Subcutaneous abdominal adipose tissue (tissue), 5 donors: ENCODE results near the gene PAQR3.
"Not testable (repeated sequence)": the region's sequence is repeated elsewhere in the genome, so short reads cannot be mapped to it uniquely, and the experiment has no call there.

ENCODE experiments used
- H3K27ac ChIP-seq: one replicate; pipeline ENCODE4 v1.7.0; 2013; ENCODE audit warnings: low read depth, mild to moderate bottlenecking, inconsistent platforms, low read length, moderate library complexity
- H3K27me3 ChIP-seq, 5 donors: one replicate each; pipeline ENCODE4 v1.7.0; 2013; ENCODE audit warnings: low read length in 5 of 5, inconsistent platforms in 1 of 5; ENCODE audit not compliant: control insufficient read depth in 5 of 5, insufficient read depth in 4 of 5
- H3K36me3 ChIP-seq, 5 donors: one replicate each; pipeline ENCODE4 v1.7.0; 2013; ENCODE audit warnings: low read length in 5 of 5; ENCODE audit not compliant: control insufficient read depth in 5 of 5, insufficient read depth in 5 of 5
- H3K4me1 ChIP-seq, 5 donors: one replicate each; pipeline ENCODE4 v1.7.0; 2013; ENCODE audit warnings: low read length in 5 of 5, mild to moderate bottlenecking in 3 of 5, moderate library complexity in 1 of 5; ENCODE audit not compliant: control insufficient read depth in 5 of 5, insufficient read depth in 5 of 5
- H3K4me3 ChIP-seq, 5 donors: one replicate each; pipeline ENCODE4 v1.7.0; 2013; ENCODE audit warnings: low read length in 5 of 5, low read depth in 1 of 5
- H3K9ac ChIP-seq, 5 donors: one replicate each; pipeline ENCODE4 v1.7.0; 2013; ENCODE audit warnings: low read length in 5 of 5, mild to moderate bottlenecking in 4 of 5, moderate library complexity in 3 of 5
- H3K9me3 ChIP-seq, 5 donors: one replicate each; pipeline ENCODE4 v1.7.0; 2013; ENCODE audit warnings: low read length in 5 of 5; ENCODE audit not compliant: control insufficient read depth in 5 of 5
- donor health status: healthy.
- donor health status: healthy.
- donor health status: healthy.
- donor health status: healthy.
- donor health status: healthy.

The PAQR3 gene

DNA sequence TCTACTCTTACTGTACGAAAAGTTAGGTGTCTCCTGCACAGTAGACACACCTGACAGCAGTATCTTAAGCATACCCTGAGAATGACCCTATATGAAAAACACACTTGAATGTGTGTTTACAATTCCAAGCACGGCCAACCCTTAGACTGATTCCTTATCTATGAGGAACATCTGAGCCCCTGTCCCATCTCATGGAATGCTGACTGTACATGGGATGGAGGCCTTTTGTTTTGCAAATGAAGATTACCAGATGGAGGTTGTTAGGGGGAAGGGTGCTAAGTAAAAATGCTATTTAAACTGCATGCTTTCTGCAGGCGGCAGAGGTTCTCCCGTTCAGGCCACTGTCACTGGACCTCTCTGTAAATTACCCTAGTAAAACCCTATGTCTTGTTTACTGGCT, 2.2 kb downstream of the PAQR3 start:
- no peak overlapping the region for H3K9ac ChIP-seq
- no peaks in the 10 kb centered on the region for H3K9me3 ChIP-seq
- H3K27me3 ChIP-seq = no peaks in the 10 kb centered on the region
- peaks cover 0 to 20% (median 17%) of the 10 kb centered on the region in 5 donors for H3K4me1 ChIP-seq
- no peak overlapping the region for H3K27ac ChIP-seq
- H3K4me3 ChIP-seq = no peak overlapping the region
- H3K36me3 ChIP-seq = peaks cover 0 to 2% (median 0%) of the 10 kb centered on the region in 5 donors

DNA sequence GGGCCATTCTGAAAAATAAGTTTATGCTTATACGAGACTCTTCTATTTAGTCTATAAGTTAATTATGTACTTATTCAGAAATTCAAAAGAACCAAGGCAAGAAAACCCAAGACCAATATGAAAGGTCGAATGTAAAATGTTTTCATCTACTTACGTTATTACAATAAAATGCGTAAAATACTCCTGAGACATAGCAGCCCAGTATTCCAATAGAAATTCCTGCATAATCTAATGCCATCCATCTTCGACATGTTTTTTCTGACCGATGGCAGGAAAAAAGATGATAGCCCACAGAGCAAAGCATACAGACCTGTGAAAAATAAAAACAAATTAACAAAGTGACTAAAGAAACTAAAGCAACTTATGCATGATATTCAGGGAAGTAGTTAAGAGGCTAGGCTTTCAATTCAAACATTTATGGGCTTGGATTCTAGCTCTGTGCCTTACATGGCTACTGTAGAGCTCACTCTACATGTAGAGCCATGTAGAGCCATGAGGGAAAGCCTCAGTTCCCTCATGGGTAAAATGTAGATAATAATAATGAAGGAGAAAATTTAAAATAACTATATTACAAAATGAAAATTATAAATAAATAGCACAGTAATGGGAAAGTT, 9.1 kb downstream of the PAQR3 start:
- Histone ChIP-seq H3K9me3 (no peaks in the 10 kb centered on the region), H3K9ac (no peak overlapping the region), H3K4me1 (no peaks in the 10 kb centered on the region), H3K4me3 (no peak overlapping the region), H3K27me3 (no peaks in the 10 kb centered on the region), H3K27ac (no peak overlapping the region), H3K36me3 (peaks cover 13 to 22% (median 18%) of the 10 kb centered on the region in 5 donors)

DNA sequence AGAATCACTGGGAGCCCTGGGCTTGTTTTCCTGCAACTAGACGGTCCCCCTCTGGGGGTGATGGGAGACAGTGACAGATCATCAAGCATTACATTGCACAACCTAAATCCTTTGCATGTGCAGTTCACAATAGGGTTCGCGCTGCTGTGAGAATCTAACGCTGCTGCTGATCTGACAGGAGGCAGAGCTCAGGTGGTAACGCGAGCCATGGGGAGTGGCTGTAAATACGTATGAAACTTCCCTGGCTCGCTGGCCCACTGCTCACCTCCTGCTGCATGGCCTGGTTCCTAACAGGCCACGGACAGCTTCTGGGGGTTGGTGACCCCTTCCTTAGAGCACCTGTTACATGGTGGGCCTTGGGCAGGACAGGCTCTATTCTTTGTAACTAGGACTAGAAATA, 10.4 kb downstream of the PAQR3 start:
- Histone ChIP-seq H3K27ac (no peak overlapping the region), H3K9me3 (no peaks in the 10 kb centered on the region), H3K36me3 (peaks cover 13 to 22% (median 18%) of the 10 kb centered on the region in 5 donors), H3K27me3 (no peaks in the 10 kb centered on the region), H3K4me3 (no peak overlapping the region), H3K9ac (no peak overlapping the region), H3K4me1 (no peaks in the 10 kb centered on the region)

DNA sequence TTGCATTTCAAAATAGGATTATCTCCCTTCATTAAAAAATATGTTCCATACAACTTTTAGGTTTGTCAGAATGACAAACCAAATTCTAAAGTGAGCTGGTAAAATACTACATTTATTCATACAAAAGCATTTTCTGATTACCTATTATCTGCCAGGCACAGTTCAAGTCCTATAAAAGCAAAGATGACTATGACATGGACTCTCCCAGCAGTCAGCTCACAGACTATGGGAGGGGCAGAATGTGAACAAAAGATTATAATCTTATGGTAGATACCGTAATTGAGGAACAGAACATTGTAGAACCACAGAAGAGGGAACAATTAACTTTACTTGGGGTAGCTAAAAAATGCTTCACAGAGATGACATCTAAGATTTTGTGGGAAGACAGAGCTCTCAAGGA, 12.4 kb downstream of the PAQR3 start:
- Histone ChIP-seq H3K9ac (no peak overlapping the region), H3K4me1 (no peaks in the 10 kb centered on the region), H3K36me3 (peaks cover 11 to 27% (median 18%) of the 10 kb centered on the region in 5 donors), H3K4me3 (no peak overlapping the region), H3K27ac (no peak overlapping the region), H3K27me3 (no peaks in the 10 kb centered on the region), H3K9me3 (no peaks in the 10 kb centered on the region)

DNA sequence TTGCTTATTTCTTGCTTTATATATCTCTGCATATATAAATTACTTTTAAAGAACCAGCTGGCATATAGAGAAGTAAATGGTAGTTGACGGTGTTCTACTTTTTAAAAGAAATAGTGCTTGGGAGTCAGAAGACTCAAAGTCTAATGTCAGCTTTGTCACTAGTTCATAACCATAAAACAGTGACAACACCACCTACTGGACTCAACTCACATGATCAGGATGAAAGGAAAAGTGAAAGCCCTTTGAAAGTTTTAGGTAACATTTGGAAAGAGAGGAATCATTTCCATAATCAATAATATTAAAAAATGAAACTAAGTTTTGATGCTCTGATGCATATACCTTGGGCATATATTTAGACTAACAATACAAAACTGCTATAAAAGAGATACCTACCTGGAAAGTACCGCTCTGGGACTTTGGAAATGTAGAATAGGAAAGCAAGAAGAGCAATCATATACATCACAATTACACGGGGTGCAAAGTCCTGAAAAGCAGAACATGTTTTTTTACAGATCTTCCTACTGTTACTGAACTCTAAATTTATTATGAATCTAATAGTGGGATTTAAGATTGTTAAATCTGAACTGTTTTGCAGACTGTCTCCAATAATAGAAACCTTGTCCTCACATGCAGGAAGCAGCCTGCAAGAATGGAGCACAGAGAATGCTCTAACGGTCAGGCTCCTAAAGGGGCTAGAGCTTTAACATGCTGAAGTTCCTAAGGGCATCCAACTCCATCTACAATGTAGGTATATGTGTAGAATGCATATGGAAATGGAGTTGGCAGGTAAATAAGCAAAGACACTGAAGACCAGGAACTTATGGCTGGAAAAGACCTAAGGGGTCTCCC, 15.6 kb downstream of the PAQR3 start:
- H3K4me1 ChIP-seq = no peaks in the 10 kb centered on the region
- no peak overlapping the region for H3K9ac ChIP-seq
- H3K27ac ChIP-seq = no peak overlapping the region
- H3K4me3 ChIP-seq = no peak overlapping the region
- peaks cover 4 to 23% (median 11%) of the 10 kb centered on the region in 5 donors for H3K36me3 ChIP-seq
- H3K9me3 ChIP-seq = no peaks in the 10 kb centered on the region
- H3K27me3 ChIP-seq = no peaks in the 10 kb centered on the region

DNA sequence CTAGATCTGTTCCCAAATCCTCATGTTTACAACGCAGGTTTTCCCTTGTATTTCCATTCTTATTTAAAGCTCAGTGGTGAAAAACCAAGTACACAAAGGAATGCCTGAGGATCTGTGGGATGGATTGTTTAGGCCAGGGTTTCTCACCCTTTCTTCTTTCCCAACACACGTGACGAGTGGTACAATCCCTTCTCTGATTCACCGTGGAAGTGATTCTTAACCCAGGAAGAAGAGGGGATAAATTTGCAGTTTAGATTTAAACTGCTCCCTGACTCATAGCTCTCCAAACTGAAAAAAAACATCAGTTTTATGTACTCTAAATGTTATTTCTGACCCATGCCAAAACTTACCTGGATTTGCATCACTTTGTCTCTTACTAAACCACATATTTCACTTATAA, 17.0 kb downstream of the PAQR3 start:
- peaks cover 3 to 20% (median 15%) of the 10 kb centered on the region in 5 donors for H3K36me3 ChIP-seq
- H3K9me3 ChIP-seq = no peaks in the 10 kb centered on the region
- no peak overlapping the region for H3K9ac ChIP-seq
- no peaks in the 10 kb centered on the region for H3K4me1 ChIP-seq
- no peaks in the 10 kb centered on the region for H3K27me3 ChIP-seq
- no peak overlapping the region for H3K27ac ChIP-seq
- H3K4me3 ChIP-seq = no peak overlapping the region

DNA sequence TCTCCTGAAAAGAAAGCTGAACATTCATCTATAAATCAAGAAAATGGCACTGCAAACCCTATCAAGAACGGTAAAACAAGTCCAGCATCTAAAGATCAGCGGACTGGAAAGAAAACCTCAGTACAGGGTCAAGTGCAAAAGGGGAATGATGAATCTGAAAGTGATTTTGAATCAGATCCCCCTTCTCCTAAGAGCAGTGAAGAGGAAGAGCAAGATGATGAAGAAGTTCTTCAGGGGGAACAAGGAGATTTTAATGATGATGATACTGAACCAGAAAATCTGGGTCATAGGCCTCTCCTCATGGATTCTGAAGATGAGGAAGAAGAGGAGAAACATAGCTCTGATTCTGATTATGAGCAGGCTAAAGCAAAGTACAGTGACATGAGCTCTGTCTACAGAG, 28.6 kb downstream of the PAQR3 start:
- no peaks in the 10 kb centered on the region for H3K9me3 ChIP-seq
- no peak overlapping the region for H3K9ac ChIP-seq
- no peaks in the 10 kb centered on the region for H3K4me1 ChIP-seq
- H3K27me3 ChIP-seq = no peaks in the 10 kb centered on the region
- H3K4me3 ChIP-seq = no peak overlapping the region
- H3K36me3 ChIP-seq = peaks cover 12 to 20% (median 17%) of the 10 kb centered on the region in 5 donors
- H3K27ac ChIP-seq = no peak overlapping the region

DNA sequence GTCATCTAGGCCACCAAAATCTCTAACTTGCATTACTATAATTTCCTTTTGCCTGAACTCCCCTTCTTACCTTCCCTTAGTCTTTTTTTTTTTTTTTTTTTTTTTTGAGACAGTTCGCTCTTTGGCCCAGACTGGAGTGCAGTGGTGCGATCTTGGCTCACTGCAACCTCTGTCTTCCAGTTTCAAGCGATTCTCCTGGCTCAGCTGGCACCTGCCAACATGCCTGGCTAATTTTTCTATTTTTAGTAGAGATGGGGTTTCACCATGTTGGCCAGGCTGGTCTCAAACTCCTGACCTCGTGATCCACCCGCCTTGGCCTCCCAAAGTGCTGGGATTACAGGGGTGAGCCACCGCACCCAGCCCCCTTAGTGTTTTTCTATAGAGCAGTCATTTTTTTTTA, 30.3 kb downstream of the PAQR3 start:
- H3K4me3 ChIP-seq, H3K27me3 ChIP-seq, H3K4me1 ChIP-seq, H3K27ac ChIP-seq, H3K9me3 ChIP-seq, H3K9ac ChIP-seq: not testable (repeated sequence)
- H3K36me3 ChIP-seq = peaks cover 10 to 20% (median 17%) of the 10 kb centered on the region in 5 donors

DNA sequence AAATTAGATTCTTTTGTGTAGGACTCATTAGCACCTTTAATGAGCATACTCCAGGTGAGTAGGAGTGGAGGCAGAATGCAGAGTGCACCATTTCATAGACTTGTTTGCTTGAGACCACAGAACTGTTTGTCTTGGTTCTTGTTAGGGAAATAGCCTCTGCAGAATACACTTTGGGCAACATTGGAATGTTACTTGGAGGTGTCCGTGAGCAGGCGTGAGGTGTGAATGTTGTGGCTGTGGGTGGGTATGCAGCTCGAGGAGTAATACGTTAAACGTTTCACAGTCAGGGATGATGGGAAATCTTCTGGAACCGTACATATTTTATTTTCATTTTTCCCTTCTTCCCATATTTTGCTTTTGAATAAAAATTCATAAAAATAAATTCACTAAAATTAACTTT, 31.6 kb downstream of the PAQR3 start:
- Histone ChIP-seq H3K9me3 (no peaks in the 10 kb centered on the region), H3K27me3 (no peaks in the 10 kb centered on the region), H3K4me1 (no peaks in the 10 kb centered on the region), H3K36me3 (peaks cover 10 to 22% (median 17%) of the 10 kb centered on the region in 5 donors), H3K9ac (no peak overlapping the region), H3K27ac (no peak overlapping the region), H3K4me3 (no peak overlapping the region)

DNA sequence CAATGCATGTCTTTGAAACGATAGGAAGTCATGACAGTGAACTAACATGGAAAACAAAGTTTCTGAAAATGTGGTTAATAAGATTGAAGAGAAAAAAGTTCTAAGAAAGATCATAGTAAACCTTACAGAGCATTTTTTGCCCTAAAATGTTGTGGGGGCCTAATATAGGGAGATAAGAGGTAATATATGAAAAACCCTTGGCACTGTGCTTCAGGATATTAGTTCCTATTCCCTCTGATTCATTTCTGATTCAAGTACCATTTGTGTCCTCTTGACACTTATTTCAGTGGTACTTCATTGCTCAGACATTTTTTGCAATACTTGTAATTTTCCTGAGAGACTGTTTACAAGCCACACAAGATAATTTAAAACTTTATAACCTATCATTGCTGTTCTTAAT, 35.1 kb downstream of the PAQR3 start:
- Histone ChIP-seq H3K27ac (no peak overlapping the region), H3K27me3 (no peaks in the 10 kb centered on the region), H3K36me3 (peaks cover 0 to 17% (median 0%) of the 10 kb centered on the region in 5 donors), H3K4me1 (no peaks in the 10 kb centered on the region), H3K9me3 (no peaks in the 10 kb centered on the region), H3K4me3 (no peak overlapping the region), H3K9ac (no peak overlapping the region)
